K562 (cell line): Measurements from ENCODE around the gene CNTN6. TPM values are rescaled to one million over a fixed set of nuclear protein-coding genes. Genes with fewer than 3 reads are reported as not detected.

ENCODE experiments used
- ATAC-seq: fragments of 200-7000 bp; cut with Tn5 transposase; 3 replicates; pipeline ENCODE4 v1.9.1; 2020; ENCODE audit warnings: moderate library complexity
- BruUV-seq: library from RNA; stranded (reverse); fragments of 400-500 nt; replicated peaks from 2 replicates; lab custom pipeline; 2021; lab: Mats Ljungman, UMichigan
- CTCF ChIA-PET: fragments of 300-600 bp; formaldehyde crosslinking; extraction: SDS; loops from one replicate; lab custom pipeline; 2021; ENCODE audit warnings: low intra/inter-chr PET ratio; lab: Yijun Ruan, JAX
- POLR2A ChIA-PET: fragments of 300-600, 350-650 bp; sonication (Branson Sonifier 250); formaldehyde crosslinking; extraction: SDS; loops from one replicate; lab custom pipeline; 2021; ENCODE audit warnings: antibody characterized with exemption, inconsistent platforms; lab: Yijun Ruan, JAX
- DNase-seq, 4 experiments: peaks; one replicate each; pipeline versions ENCODE4 v3.0.0 to v3.0.0-alpha.2; 2011 to 2018; ENCODE audit warnings: low spot score in 3 of 4, mixed read lengths in 3 of 4; ENCODE audit errors: extremely low read depth in 1 of 4
- FAIRE-seq: peaks from 2 replicates; lab custom pipeline; 2011; peaks lifted over from hg19 to GRCh38; lab: Jason Lieb, UNC
- H2AFZ ChIP-seq: 2 replicates; pipeline ENCODE4 v1.6.0; 2011; ENCODE audit warnings: low read depth, low read length, control low read depth, inconsistent platforms
- H3K27ac ChIP-seq: fragments of 200-600 bp; 3 replicates; pipeline ENCODE4 v1.8.0; 2011; ENCODE audit warnings: low read depth, mild to moderate bottlenecking, control low read depth, inconsistent platforms, low read length, moderate library complexity, mixed read lengths; ENCODE audit errors: extremely low read depth
- H3K27me3 ChIP-seq, 2 experiments: fragments of 300-600 bp in 1 of 2; 2 replicates in 1 of 2; 3 replicates in 1 of 2; pipeline versions ENCODE4 v1.6.0 to v1.8.0; 2011; ENCODE audit warnings: inconsistent platforms in 2 of 2, low read length in 2 of 2, mild to moderate bottlenecking in 1 of 2, mixed read lengths in 1 of 2, moderate library complexity in 1 of 2; ENCODE audit not compliant: control insufficient read depth in 2 of 2, insufficient read depth in 2 of 2
- H3K36me3 ChIP-seq: fragments of 300-600 bp; 3 replicates; pipeline ENCODE4 v1.8.0; 2011; ENCODE audit warnings: mild to moderate bottlenecking, low read length, inconsistent platforms; ENCODE audit not compliant: control insufficient read depth, insufficient read depth
- H3K4me1 ChIP-seq, 2 experiments: fragments of 200-600 bp in 1 of 2; replicated peaks in 1 of 2; 2 replicates in 1 of 2; 3 replicates in 1 of 2; pipeline versions ENCODE4 v1.5.1 to v1.8.0; 2011; ENCODE audit warnings: inconsistent platforms in 2 of 2, low read length in 2 of 2, mild to moderate bottlenecking in 1 of 2, mixed read lengths in 1 of 2, moderate library complexity in 1 of 2; ENCODE audit not compliant: control insufficient read depth in 2 of 2, insufficient read depth in 2 of 2
- H3K4me2 ChIP-seq: 2 replicates; pipeline ENCODE4 v1.6.1; 2011; ENCODE audit warnings: low read length, control low read depth, inconsistent platforms, mixed read lengths; ENCODE audit not compliant: insufficient read depth
- H3K4me3 ChIP-seq: fragments of 200-600 bp; sonication (generic), shearing (Covaris generic); 2 replicates; pipeline ENCODE4 v1.5.1; 2016; ENCODE audit warnings: control low read depth, inconsistent platforms
- H3K79me2 ChIP-seq: fragments of 200-600 bp; 3 replicates; pipeline ENCODE4 v1.8.0; 2011; ENCODE audit warnings: low read length, inconsistent platforms; ENCODE audit not compliant: control insufficient read depth, insufficient read depth
- H3K9ac ChIP-seq, 2 experiments: 2 replicates each; pipeline versions ENCODE4 v1.6.0 to v1.6.1; 2011; ENCODE audit warnings: low read depth in 2 of 2, low read length in 2 of 2, control low read depth in 1 of 2, inconsistent platforms in 1 of 2, mild to moderate bottlenecking in 1 of 2, mixed read lengths in 1 of 2; ENCODE audit not compliant: insufficient read depth in 1 of 2
- H3K9me1 ChIP-seq: one replicate; pipeline ENCODE4 v1.6.0; 2011; ENCODE audit warnings: inconsistent platforms, mild to moderate bottlenecking, low read length, moderate library complexity; ENCODE audit not compliant: control insufficient read depth, insufficient read depth
- H3K9me3 ChIP-seq: replicated peaks from 2 replicates; pipeline ENCODE4 v1.5.1; 2011; ENCODE audit warnings: low read depth, low read length, inconsistent platforms; ENCODE audit not compliant: control insufficient read depth, insufficient read depth
- H4K20me1 ChIP-seq: replicated peaks from 2 replicates; pipeline ENCODE4 v1.6.1; 2011; ENCODE audit warnings: low read length, inconsistent platforms, mixed read lengths; ENCODE audit not compliant: control insufficient read depth, insufficient read depth
- DACH1 ChIP-seq: fragments of 450-650 bp; IDR thresholded peaks from 2 replicates; pipeline ENCODE4 v1.6.1; 2018; ENCODE audit not compliant: partially characterized antibody
- PCBP2 ChIP-seq: fragments of 200-400 bp; formaldehyde crosslinking; IDR thresholded peaks from 2 replicates; pipeline ENCODE4 v1.6.1; 2018; ENCODE audit warnings: low read length, low read depth, mild to moderate bottlenecking, moderate library complexity; ENCODE audit not compliant: poor library complexity, severe bottlenecking
- RAD21 ChIP-seq, 2 experiments: fragments of 250-450 bp in 1 of 2; fragments of 450-650 bp in 1 of 2; sonication (Bioruptor Pico) in 1 of 2; formaldehyde crosslinking in 1 of 2; IDR thresholded peaks in 1 of 2; conservative IDR thresholded peaks in 1 of 2; 2 replicates each; pipeline versions ENCODE4 v1.4.0 to v1.8.0; 2020 to 2022; ENCODE audit warnings: mild to moderate bottlenecking in 2 of 2, moderate library complexity in 1 of 2
- USF1 ChIP-seq: sonication (generic); formaldehyde crosslinking; IDR thresholded peaks from 2 replicates; pipeline ENCODE4 v1.9.0; 2022; ENCODE audit warnings: mild to moderate bottlenecking, missing genetic modification reagents
- USF2 ChIP-seq: sonication (generic); formaldehyde crosslinking; IDR thresholded peaks from 2 replicates; pipeline ENCODE4 v1.5.0; 2020; ENCODE audit warnings: missing genetic modification reagents
- WGBS: fragments of 100-300 bp; shearing (Covaris generic); methylation state at CpG from one replicate; pipeline ENCODE4 v1.1.6; 2016; ENCODE audit warnings: low coverage, mixed read lengths; ENCODE audit not compliant: insufficient coverage; ENCODE audit errors: missing lambda C conversion rate; 5-methylcytosine and 5-hydroxymethylcytosine counted together
- in situ Hi-C: fragments of 300-500 bp; cut with MboI; formaldehyde crosslinking; loops from 4 replicates; pipeline ENCODE4 v1.15.0; 2018; ENCODE audit warnings: inconsistent platforms, mixed read lengths
- intact Hi-C: fragments of 100-400 bp; cut with micrococcal nuclease; formaldehyde crosslinking; loops from 2 replicates; pipeline ENCODE4 v1.14.2; 2022
- polyA plus RNA-seq, 8 experiments: library from polyadenylated mRNA; depleted of rRNA in 4 of 8; stranded (reverse) in 5 of 8; unstranded in 3 of 8; fragments of >200 nt; fragmentation: Nextera tagmentation in 2 of 8; fragmentation: Illumina TruSeq in 1 of 8; extraction: Ambion mirVana in 2 of 8; extraction: Trizol in 1 of 8; gene quantifications; 2 replicates each; pipeline versions ENCODE4 v1.2.1 to v1.2.3, GENCODE V29; 2011 to 2014; ENCODE audit warnings: inconsistent platforms in 1 of 8, missing spikeins in 1 of 8
- total RNA-seq, 7 experiments: library from RNA; depleted of rRNA in 6 of 7; stranded (reverse); fragments of >200 nt in 6 of 7; fragmentation: Illumina TruSeq in 2 of 7; extraction: Trizol in 2 of 7; gene quantifications; 2 replicates each; pipeline versions ENCODE4 v1.2.1 to v1.2.3, GENCODE V29; 2011 to 2021; ENCODE audit warnings: low replicate concordance in 1 of 7
- TF ChIP-seq, protein P1 (sequence below): fragments of 450-650 bp; formaldehyde crosslinking; IDR thresholded peaks from 2 replicates; pipeline ENCODE4 v1.4.0; 2020; ENCODE audit warnings: mild to moderate bottlenecking, mixed read lengths
- TF ChIP-seq, protein P2 (sequence below), 3 experiments: IDR thresholded peaks in 2 of 3; conservative IDR thresholded peaks in 1 of 3; 2 replicates each; pipeline ENCODE4 v1.5.1; 2011 to 2012; ENCODE audit warnings: low read length in 3 of 3, mild to moderate bottlenecking in 3 of 3, control low read depth in 2 of 3, improper control_type of control experiment in 1 of 3, inconsistent platforms in 1 of 3, low read depth in 1 of 3, mixed read lengths in 1 of 3, moderate library complexity in 1 of 3; ENCODE audit not compliant: insufficient read depth in 2 of 3

The CNTN6 gene
- total and polyA plus RNA-seq, 9 of the 15 experiments (the other 6 are each of a cell fraction or from before 2014, with no cell fraction given) = not detected

DNA sequence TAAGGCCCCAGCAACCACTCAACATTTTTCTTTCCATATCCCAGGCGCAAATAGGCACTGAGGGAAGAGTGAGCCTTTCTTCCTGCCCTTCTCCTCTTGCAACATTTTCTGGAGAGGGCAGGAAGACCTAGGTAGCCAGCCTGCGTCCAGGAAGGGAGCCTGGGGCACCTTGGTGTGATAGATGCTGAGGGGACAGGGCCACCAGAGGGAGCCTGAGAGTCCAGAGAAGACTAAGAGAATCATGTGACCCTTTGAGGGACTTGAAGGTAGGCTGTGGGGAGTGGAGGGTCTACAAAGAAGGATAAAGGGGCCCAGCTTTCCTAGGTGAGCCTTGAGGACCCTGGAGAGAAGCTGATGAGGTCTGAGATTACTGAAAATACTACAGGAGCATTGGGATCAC, 346.6 kb downstream of the CNTN6 start:
- no peak overlapping the region for H3K27ac ChIP-seq
- ATAC-seq (no peak), FAIRE-seq (no peak), DNase-seq (peak in 1 of 4 experiments; percentile 15)
- POLR2A ChIA-PET = no interaction called here
- CTCF ChIA-PET = no interaction called here
- H2AFZ ChIP-seq = no peak overlapping the region
- H3K27me3 ChIP-seq = no peaks in the 10 kb centered on the region
- intact Hi-C loops (no loop called here), in situ Hi-C loops (no loop called here)
- no peaks in the 10 kb centered on the region for H4K20me1 ChIP-seq
- no peak overlapping the region for H3K4me2 ChIP-seq
- no peaks in the 10 kb centered on the region for H3K79me2 ChIP-seq
- H3K9ac ChIP-seq = no peak overlapping the region
- no peaks in the 10 kb centered on the region for H3K4me1 ChIP-seq
- no peak for TF ChIP-seq DACH1
- TF ChIP-seq PCBP2 = no peak
- TF ChIP-seq, protein P1, sequence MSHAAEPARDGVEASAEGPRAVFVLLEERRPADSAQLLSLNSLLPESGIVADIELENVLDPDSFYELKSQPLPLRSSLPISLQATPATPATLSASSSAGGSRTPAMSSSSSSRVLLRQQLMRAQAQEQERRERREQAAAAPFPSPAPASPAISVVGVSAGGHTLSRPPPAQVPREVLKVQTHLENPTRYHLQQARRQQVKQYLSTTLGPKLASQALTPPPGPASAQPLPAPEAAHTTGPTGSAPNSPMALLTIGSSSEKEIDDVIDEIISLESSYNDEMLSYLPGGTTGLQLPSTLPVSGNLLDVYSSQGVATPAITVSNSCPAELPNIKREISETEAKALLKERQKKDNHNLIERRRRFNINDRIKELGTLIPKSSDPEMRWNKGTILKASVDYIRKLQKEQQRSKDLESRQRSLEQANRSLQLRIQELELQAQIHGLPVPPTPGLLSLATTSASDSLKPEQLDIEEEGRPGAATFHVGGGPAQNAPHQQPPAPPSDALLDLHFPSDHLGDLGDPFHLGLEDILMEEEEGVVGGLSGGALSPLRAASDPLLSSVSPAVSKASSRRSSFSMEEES (CRISPR knock-in tag) = peak; percentile 36; the same call in 1 of the 2 replicates
- peak in 1 of 2 experiments; percentile 5; a peak in 1 of 4 replicates for TF ChIP-seq RAD21 (CRISPR knock-in tag; conservative IDR thresholded peaks at IDR 0.05 in 1 of 2, IDR thresholded peaks at IDR 0.05 in 1 of 2)
- TF ChIP-seq, protein P2, sequence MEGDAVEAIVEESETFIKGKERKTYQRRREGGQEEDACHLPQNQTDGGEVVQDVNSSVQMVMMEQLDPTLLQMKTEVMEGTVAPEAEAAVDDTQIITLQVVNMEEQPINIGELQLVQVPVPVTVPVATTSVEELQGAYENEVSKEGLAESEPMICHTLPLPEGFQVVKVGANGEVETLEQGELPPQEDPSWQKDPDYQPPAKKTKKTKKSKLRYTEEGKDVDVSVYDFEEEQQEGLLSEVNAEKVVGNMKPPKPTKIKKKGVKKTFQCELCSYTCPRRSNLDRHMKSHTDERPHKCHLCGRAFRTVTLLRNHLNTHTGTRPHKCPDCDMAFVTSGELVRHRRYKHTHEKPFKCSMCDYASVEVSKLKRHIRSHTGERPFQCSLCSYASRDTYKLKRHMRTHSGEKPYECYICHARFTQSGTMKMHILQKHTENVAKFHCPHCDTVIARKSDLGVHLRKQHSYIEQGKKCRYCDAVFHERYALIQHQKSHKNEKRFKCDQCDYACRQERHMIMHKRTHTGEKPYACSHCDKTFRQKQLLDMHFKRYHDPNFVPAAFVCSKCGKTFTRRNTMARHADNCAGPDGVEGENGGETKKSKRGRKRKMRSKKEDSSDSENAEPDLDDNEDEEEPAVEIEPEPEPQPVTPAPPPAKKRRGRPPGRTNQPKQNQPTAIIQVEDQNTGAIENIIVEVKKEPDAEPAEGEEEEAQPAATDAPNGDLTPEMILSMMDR (IDR thresholded peaks at IDR 0.05 in 2 of 3, conservative IDR thresholded peaks at IDR 0.05 in 1 of 3; ENCODE audit: insufficient read depth in 2 of 3, low read depth in 1 of 3, low read length in 3 of 3) = peak in 2 of 3 experiments; percentile 8 to 43; a peak in 2 of 6 replicates
- TF ChIP-seq USF1 = 0 out of 2 replicates have a peak, but pooled peaks have one; percentile 10
- peak; percentile 42; the same call in 1 of the 2 replicates for TF ChIP-seq USF2 (CRISPR knock-in tag)
- peaks cover 5% of the 10 kb centered on the region; the same call in 1 of the 2 replicates for H3K9me3 ChIP-seq
- H3K4me3 ChIP-seq = no peak overlapping the region
- no peaks in the 10 kb centered on the region for H3K36me3 ChIP-seq
- no TSS peak for BruUV-seq
- H3K9me1 ChIP-seq = no peaks in the 10 kb centered on the region
- 0% methylated on average over 2 of the region's 2 CpGs for WGBS
